Stimulated activated memory B cell treated with anti-CD40 and anti-IgM and Interleukin-4, amounts not matched to agents 10 μg/mL and 1 μg/mL and 100 μg/mL, for 72 hours (primary cell): ENCODE results near the gene ICAM5.
"Not testable (repeated sequence)": the region's sequence is repeated elsewhere in the genome, so short reads cannot be mapped to it uniquely, and the experiment has no call there.

ENCODE experiments used
- ATAC-seq: fragments of 150-1000 bp; cut with Tn5 transposase; 2 replicates; pipeline ENCODE4 v1.10.0; 2021
- H3K27ac Mint-ChIP-seq: one replicate; pipeline ENCODE4 v1.8.0; 2022; ENCODE audit warnings: mild to moderate bottlenecking, mixed read lengths
- H3K27me3 Mint-ChIP-seq: one replicate; pipeline ENCODE4 v1.8.0; 2022; ENCODE audit warnings: mixed read lengths
- H3K36me3 Mint-ChIP-seq: one replicate; pipeline ENCODE4 v1.8.0; 2022; ENCODE audit warnings: mixed read lengths
- H3K4me1 Mint-ChIP-seq: one replicate; pipeline ENCODE4 v1.8.0; 2022; ENCODE audit warnings: mixed read lengths
- H3K4me3 Mint-ChIP-seq: one replicate; pipeline ENCODE4 v1.8.0; 2022; ENCODE audit warnings: mild to moderate bottlenecking, moderate library complexity, mixed read lengths
- H3K9me3 Mint-ChIP-seq: one replicate; pipeline ENCODE4 v1.8.0; 2022; ENCODE audit warnings: mixed read lengths

The ICAM5 gene

GRCh38 chr19:10289836-10290356 lies at the start of gene ICAM5:
TSS of gene ICAM5 (plus strand) at chr19:10289952. CDS start at chr19:10290044, 92 bp downstream.
- no peak for ATAC-seq
- Mint-ChIP-seq H3K9me3 (peaks cover 5% of the 10 kb centered on the region), H3K36me3 (peaks cover 23% of the 10 kb centered on the region), H3K27ac (peak within 1 kb of the TSS; percentile 67), H3K4me1 (peaks cover 83% of the 10 kb centered on the region), H3K27me3 (peaks cover 68% of the 10 kb centered on the region), H3K4me3 (peak within 1 kb of the TSS; percentile 72)

- H3K4me3 Mint-ChIP-seq, H3K27me3 Mint-ChIP-seq, H3K36me3 Mint-ChIP-seq, H3K9me3 Mint-ChIP-seq, ATAC-seq, H3K27ac Mint-ChIP-seq: not testable (repeated sequence)
- peaks cover 63% of the 10 kb centered on the region for H3K4me1 Mint-ChIP-seq
These were observed 47.8 kb upstream of the ICAM5 start for GRCh38 chr19:10241826-10242449.

GRCh38 chr19:10243606-10244005 lies 46.1 kb upstream of the ICAM5 start:
- Mint-ChIP-seq H3K9me3 (no peaks in the 10 kb centered on the region), H3K36me3 (no peaks in the 10 kb centered on the region), H3K27me3 (no peaks in the 10 kb centered on the region), H3K4me1 (peaks cover 67% of the 10 kb centered on the region), H3K27ac (no peak overlapping the region), H3K4me3 (no peak overlapping the region)
- ATAC-seq, result no peak

GRCh38 chr19:10245189-10245939 lies 44.4 kb upstream of the ICAM5 start:
- Mint-ChIP-seq H3K36me3 (no peaks in the 10 kb centered on the region), H3K4me3 (no peak overlapping the region), H3K4me1 (peaks cover 58% of the 10 kb centered on the region), H3K27ac (peak overlapping the region; percentile 47), H3K9me3 (no peaks in the 10 kb centered on the region), H3K27me3 (no peaks in the 10 kb centered on the region)
- peak; percentile 89 for ATAC-seq

GRCh38 chr19:10246511-10246910 lies 43.2 kb upstream of the ICAM5 start:
- peak overlapping the region; percentile 47 for H3K27ac Mint-ChIP-seq
- no peak for ATAC-seq
- H3K4me1 Mint-ChIP-seq, result peaks cover 57% of the 10 kb centered on the region
- H3K9me3 Mint-ChIP-seq, result no peaks in the 10 kb centered on the region
- no peaks in the 10 kb centered on the region for H3K27me3 Mint-ChIP-seq
- no peak overlapping the region for H3K4me3 Mint-ChIP-seq
- H3K36me3 Mint-ChIP-seq, result no peaks in the 10 kb centered on the region

- H3K4me3 Mint-ChIP-seq, result peak within 1 kb of the TSS; percentile 99
- ATAC-seq, result peak; percentile 99
- no peaks in the 10 kb centered on the region for H3K27me3 Mint-ChIP-seq
- H3K36me3 Mint-ChIP-seq, result peaks cover 33% of the 10 kb centered on the region
- no peaks in the 10 kb centered on the region for H3K9me3 Mint-ChIP-seq
- peaks cover 54% of the 10 kb centered on the region for H3K4me1 Mint-ChIP-seq
- H3K27ac Mint-ChIP-seq, result peak within 1 kb of the TSS; percentile 98
These were observed 37.7 kb upstream of the ICAM5 start, which contains the start of gene MRPL4 for GRCh38 chr19:10251792-10252694. TSS of gene MRPL4 (plus strand) at chr19:10252214. CDS start at chr19:10252254, 40 bp downstream.

GRCh38 chr19:10252707-10253106 lies 37.0 kb upstream of the ICAM5 start:
- Mint-ChIP-seq H3K36me3 (peaks cover 40% of the 10 kb centered on the region), H3K27me3 (no peaks in the 10 kb centered on the region), H3K9me3 (no peaks in the 10 kb centered on the region), H3K4me3 (peak overlapping the region; percentile 99), H3K4me1 (peaks cover 47% of the 10 kb centered on the region), H3K27ac (peak overlapping the region; percentile 98)
- ATAC-seq, result no peak

GRCh38 chr19:10254244-10254643 lies 35.5 kb upstream of the ICAM5 start:
- H3K4me3 Mint-ChIP-seq, result no peak overlapping the region
- no peak for ATAC-seq
- H3K4me1 Mint-ChIP-seq, result peaks cover 49% of the 10 kb centered on the region
- no peaks in the 10 kb centered on the region for H3K9me3 Mint-ChIP-seq
- H3K27ac Mint-ChIP-seq, result no peak overlapping the region
- peaks cover 46% of the 10 kb centered on the region for H3K36me3 Mint-ChIP-seq
- no peaks in the 10 kb centered on the region for H3K27me3 Mint-ChIP-seq

- H3K27me3 Mint-ChIP-seq, result no peaks in the 10 kb centered on the region
- no peak overlapping the region for H3K4me3 Mint-ChIP-seq
- H3K27ac Mint-ChIP-seq, result no peak overlapping the region
- H3K4me1 Mint-ChIP-seq, result peaks cover 53% of the 10 kb centered on the region
- peaks cover 46% of the 10 kb centered on the region for H3K36me3 Mint-ChIP-seq
- H3K9me3 Mint-ChIP-seq, result no peaks in the 10 kb centered on the region
- ATAC-seq, result no peak
These were observed 34.4 kb upstream of the ICAM5 start for GRCh38 chr19:10255358-10255757.

GRCh38 chr19:10256551-10256950 lies 33.2 kb upstream of the ICAM5 start:
- no peak overlapping the region for H3K27ac Mint-ChIP-seq
- no peaks in the 10 kb centered on the region for H3K27me3 Mint-ChIP-seq
- H3K9me3 Mint-ChIP-seq, result no peaks in the 10 kb centered on the region
- no peak for ATAC-seq
- peaks cover 46% of the 10 kb centered on the region for H3K4me1 Mint-ChIP-seq
- peaks cover 46% of the 10 kb centered on the region for H3K36me3 Mint-ChIP-seq
- no peak overlapping the region for H3K4me3 Mint-ChIP-seq

GRCh38 chr19:10256970-10257615 lies 32.7 kb upstream of the ICAM5 start:
- H3K36me3 Mint-ChIP-seq, result peaks cover 46% of the 10 kb centered on the region
- H3K27me3 Mint-ChIP-seq, result no peaks in the 10 kb centered on the region
- H3K27ac Mint-ChIP-seq, result peak overlapping the region; percentile 6
- no peak overlapping the region for H3K4me3 Mint-ChIP-seq
- no peaks in the 10 kb centered on the region for H3K9me3 Mint-ChIP-seq
- peaks cover 44% of the 10 kb centered on the region for H3K4me1 Mint-ChIP-seq
- no peak for ATAC-seq

- H3K36me3 Mint-ChIP-seq, result peaks cover 46% of the 10 kb centered on the region
These were observed 31.6 kb upstream of the ICAM5 start for GRCh38 chr19:10258080-10258710.

GRCh38 chr19:10259162-10259905 lies 30.4 kb upstream of the ICAM5 start:
- peaks cover 38% of the 10 kb centered on the region for H3K36me3 Mint-ChIP-seq
- H3K9me3 Mint-ChIP-seq, result no peaks in the 10 kb centered on the region
- peaks cover 27% of the 10 kb centered on the region for H3K4me1 Mint-ChIP-seq
- no peak overlapping the region for H3K27ac Mint-ChIP-seq
- ATAC-seq, result peak; percentile 80
- no peaks in the 10 kb centered on the region for H3K27me3 Mint-ChIP-seq
- no peak overlapping the region for H3K4me3 Mint-ChIP-seq

More at GRCh38 chr19:10258080-10258710, 31.6 kb upstream of the ICAM5 start:
- H3K4me3 Mint-ChIP-seq, result no peak overlapping the region
- peaks cover 36% of the 10 kb centered on the region for H3K4me1 Mint-ChIP-seq
- H3K9me3 Mint-ChIP-seq, result no peaks in the 10 kb centered on the region
- no peak for ATAC-seq
- H3K27ac Mint-ChIP-seq, result no peak overlapping the region
- H3K27me3 Mint-ChIP-seq, result no peaks in the 10 kb centered on the region
